ENCODE results near the gene SCAMP2. TPM values are rescaled to one million over a fixed set of nuclear protein-coding genes. Genes with fewer than 3 reads are reported as not detected.
"Not testable (repeated sequence)": the region's sequence is repeated elsewhere in the genome, so short reads cannot be mapped to it uniquely, and the experiment has no call there.

The SCAMP2 gene
- total RNA-seq = 49.9 TPM

- DNase-seq = peak; percentile 98
Observed at GRCh38 chr15:74873036-74873755, at the start of gene SCAMP2. Gene SCAMP2, minus strand, starts transcription at chr15:74873365. Its CDS starts 110 bp downstream, at chr15:74873255.

GRCh38 chr15:74920456-74920855 is 47.3 kb upstream of the SCAMP2 start:
- no peak for DNase-seq

- no peak for DNase-seq
Observed at GRCh38 chr15:74917676-74918075, 44.5 kb upstream of the SCAMP2 start.

- DNase-seq = not testable (repeated sequence)
Observed at GRCh38 chr15:74913799-74914198, 40.6 kb upstream of the SCAMP2 start.

- no peak for DNase-seq
Observed at GRCh38 chr15:74913041-74913440, 39.9 kb upstream of the SCAMP2 start.

- no peak for DNase-seq
Observed at GRCh38 chr15:74908635-74909034, 35.5 kb upstream of the SCAMP2 start.

GRCh38 chr15:74907163-74907870 is 34.2 kb upstream of the SCAMP2 start:
- DNase-seq = no peak

GRCh38 chr15:74906450-74907162 is 33.4 kb upstream of the SCAMP2 start, which contains the start of gene FAM219B:
Gene FAM219B, minus strand, starts transcription at chr15:74906851. Its CDS starts 51 bp downstream, at chr15:74906800.
- DNase-seq = peak; percentile 97

- DNase-seq = peak; percentile 45
Observed at GRCh38 chr15:74906067-74906449, 32.9 kb upstream of the SCAMP2 start.

- no peak for DNase-seq
Observed at GRCh38 chr15:74904190-74904805, 31.1 kb upstream of the SCAMP2 start.

GRCh38 chr15:74903676-74904075 is 30.5 kb upstream of the SCAMP2 start:
- no peak for DNase-seq

GRCh38 chr15:74902295-74903075 is 29.3 kb upstream of the SCAMP2 start:
- DNase-seq = no peak

- DNase-seq = peak; percentile 79
Observed at GRCh38 chr15:74901612-74902063, 28.5 kb upstream of the SCAMP2 start.

GRCh38 chr15:74897300-74897701 is 24.1 kb upstream of the SCAMP2 start:
- DNase-seq = no peak

GRCh38 chr15:74896316-74896715 is 23.2 kb upstream of the SCAMP2 start:
- no peak for DNase-seq

- DNase-seq = no peak
Observed at GRCh38 chr15:74895830-74896229, 22.7 kb upstream of the SCAMP2 start.

- not testable (repeated sequence) for DNase-seq
Observed at GRCh38 chr15:74894383-74894782, 21.2 kb upstream of the SCAMP2 start.

GRCh38 chr15:74893627-74894026 is 20.5 kb upstream of the SCAMP2 start:
- no peak for DNase-seq

- DNase-seq = no peak
Observed at GRCh38 chr15:74892931-74893330, 19.8 kb upstream of the SCAMP2 start.

- DNase-seq = no peak
Observed at GRCh38 chr15:74892313-74892712, 19.1 kb upstream of the SCAMP2 start.

GRCh38 chr15:74891469-74891868 is 18.3 kb upstream of the SCAMP2 start:
- DNase-seq = no peak

- DNase-seq = no peak
Observed at GRCh38 chr15:74890665-74890960, 17.4 kb upstream of the SCAMP2 start.

Measured in tongue (tissue), 2 donors.